HEK293 (cell line): Measurements from ENCODE around the gene CPNE5.

Experiments used
- GLI2 ChIP-seq: fragments of 450-650 bp; formaldehyde crosslinking; IDR thresholded peaks from 2 replicates; pipeline ENCODE4; 2017; ENCODE audit warnings: missing biosample characterization, missing genetic modification characterization, low read depth, borderline replicate concordance
- GLIS2 ChIP-seq: fragments of 450-650 bp; formaldehyde crosslinking; IDR thresholded peaks from 2 replicates; pipeline ENCODE4 v1.5.1; 2016; ENCODE audit warnings: missing biosample characterization, missing genetic modification characterization
- HOXD13 ChIP-seq: sonication (generic); formaldehyde crosslinking; IDR thresholded peaks from 2 replicates; pipeline ENCODE4 v1.8.0; 2022; ENCODE audit warnings: missing genetic modification reagents, borderline replicate concordance
- MZF1 ChIP-seq: fragments of 450-650 bp; formaldehyde crosslinking; IDR thresholded peaks from 2 replicates; pipeline ENCODE4 v1.5.1; 2017; ENCODE audit warnings: missing biosample characterization, missing genetic modification characterization, borderline replicate concordance
- OSR2 ChIP-seq: fragments of 450-650 bp; formaldehyde crosslinking; IDR thresholded peaks from 2 replicates; pipeline ENCODE4 v1.5.1; 2016; ENCODE audit warnings: missing biosample characterization, missing genetic modification characterization
- REPIN1 ChIP-seq: fragments of 450-650 bp; formaldehyde crosslinking; IDR thresholded peaks from 2 replicates; pipeline ENCODE4 v1.5.1; 2017; ENCODE audit warnings: missing biosample characterization, missing genetic modification characterization, low read depth
- SALL2 ChIP-seq: fragments of 450-650 bp; formaldehyde crosslinking; IDR thresholded peaks from 2 replicates; pipeline ENCODE4 v1.5.0; 2017; ENCODE audit warnings: missing biosample characterization, mild to moderate bottlenecking, missing genetic modification characterization, borderline replicate concordance
- TRIM28 ChIP-seq: IDR thresholded peaks from 2 replicates; pipeline ENCODE4 v1.6.1; 2011; ENCODE audit warnings: low read length, control low read depth, borderline replicate concordance
- ZBTB48 ChIP-seq: fragments of 450-650 bp; formaldehyde crosslinking; IDR thresholded peaks from 2 replicates; pipeline ENCODE4 v1.5.1; 2016; ENCODE audit warnings: missing biosample characterization, missing genetic modification characterization
- ZBTB8A ChIP-seq: fragments of 450-650 bp; formaldehyde crosslinking; IDR thresholded peaks from 2 replicates; pipeline ENCODE4 v1.5.1; 2016; ENCODE audit warnings: missing biosample characterization, missing genetic modification characterization
- ZEB2 ChIP-seq: fragments of 450-650 bp; formaldehyde crosslinking; IDR thresholded peaks from 2 replicates; pipeline ENCODE4 v1.5.1; 2016; ENCODE audit warnings: missing biosample characterization, missing genetic modification characterization
- ZFHX2 ChIP-seq: fragments of 450-650 bp; formaldehyde crosslinking; conservative IDR thresholded peaks from 2 replicates; pipeline ENCODE4 v1.5.1; 2016; ENCODE audit warnings: missing biosample characterization, missing genetic modification characterization
- ZFP3 ChIP-seq: fragments of 450-650 bp; formaldehyde crosslinking; IDR thresholded peaks from 2 replicates; pipeline ENCODE4 v1.5.1; 2016; ENCODE audit warnings: low read depth, missing biosample characterization, missing genetic modification characterization
- ZNF140 ChIP-seq: fragments of 450-650 bp; formaldehyde crosslinking; IDR thresholded peaks from 2 replicates; pipeline ENCODE4 v1.5.1; 2016; ENCODE audit warnings: missing biosample characterization, missing genetic modification characterization
- ZNF16 ChIP-seq: fragments of 450-650 bp; formaldehyde crosslinking; IDR thresholded peaks from 2 replicates; pipeline ENCODE4 v1.5.1; 2016; ENCODE audit warnings: low read depth, missing biosample characterization, missing genetic modification characterization
- ZNF23 ChIP-seq: fragments of 450-650 bp; formaldehyde crosslinking; IDR thresholded peaks from 2 replicates; pipeline ENCODE4 v1.5.1; 2016; ENCODE audit warnings: missing biosample characterization, missing genetic modification characterization, borderline replicate concordance
- ZNF292 ChIP-seq: fragments of 450-650 bp; formaldehyde crosslinking; IDR thresholded peaks from 2 replicates; pipeline ENCODE4 v1.5.1; 2016; ENCODE audit warnings: low read depth, missing biosample characterization, missing genetic modification characterization, borderline replicate concordance
- ZNF302 ChIP-seq: fragments of 450-650 bp; formaldehyde crosslinking; IDR thresholded peaks from 2 replicates; pipeline ENCODE4 v1.5.1; 2016; ENCODE audit warnings: missing biosample characterization, missing genetic modification characterization, low read depth
- ZNF311 ChIP-seq: fragments of 450-650 bp; formaldehyde crosslinking; IDR thresholded peaks from 2 replicates; pipeline ENCODE4 v1.5.1; 2017; ENCODE audit warnings: missing biosample characterization, missing genetic modification characterization, borderline replicate concordance
- ZNF350 ChIP-seq: fragments of 450-650 bp; formaldehyde crosslinking; IDR thresholded peaks from 2 replicates; pipeline ENCODE4 v1.5.0; 2017; ENCODE audit warnings: missing biosample characterization, mild to moderate bottlenecking, missing genetic modification characterization
- ZNF404 ChIP-seq: fragments of 450-650 bp; formaldehyde crosslinking; IDR thresholded peaks from 2 replicates; pipeline ENCODE4 v1.5.1; 2017; ENCODE audit warnings: missing biosample characterization, missing genetic modification characterization
- ZNF449 ChIP-seq: fragments of 450-650 bp; formaldehyde crosslinking; IDR thresholded peaks from 2 replicates; pipeline ENCODE4 v1.5.1; 2017; ENCODE audit warnings: missing biosample characterization, mild to moderate bottlenecking, missing genetic modification characterization, moderate library complexity
- ZNF473 ChIP-seq: fragments of 450-650 bp; formaldehyde crosslinking; IDR thresholded peaks from 2 replicates; pipeline ENCODE4 v1.5.1; 2017; ENCODE audit warnings: missing biosample characterization, missing genetic modification characterization
- ZNF514 ChIP-seq: fragments of 450-650 bp; formaldehyde crosslinking; IDR thresholded peaks from 2 replicates; pipeline ENCODE4 v1.5.1; 2016; ENCODE audit warnings: missing biosample characterization, missing genetic modification characterization
- ZNF549 ChIP-seq: fragments of 450-650 bp; IDR thresholded peaks from 2 replicates; pipeline ENCODE4 v1.5.1; 2018; ENCODE audit warnings: missing biosample characterization, missing genetic modification characterization, mild to moderate bottlenecking, inconsistent platforms, moderate library complexity
- ZNF560 ChIP-seq: fragments of 450-650 bp; formaldehyde crosslinking; IDR thresholded peaks from 2 replicates; pipeline ENCODE4 v1.5.1; 2017; ENCODE audit warnings: missing biosample characterization, missing genetic modification characterization, borderline replicate concordance
- ZNF561 ChIP-seq: fragments of 450-650 bp; IDR thresholded peaks from 2 replicates; pipeline ENCODE4 v1.5.1; 2018; ENCODE audit warnings: missing biosample characterization, missing genetic modification characterization, borderline replicate concordance
- ZNF596 ChIP-seq: fragments of 450-650 bp; IDR thresholded peaks from 2 replicates; pipeline ENCODE4 v1.5.0; 2018; ENCODE audit warnings: missing biosample characterization, mild to moderate bottlenecking, missing genetic modification characterization, moderate library complexity
- ZNF610 ChIP-seq: fragments of 450-650 bp; formaldehyde crosslinking; IDR thresholded peaks from 2 replicates; pipeline ENCODE4 v1.5.1; 2016; ENCODE audit warnings: missing biosample characterization, missing genetic modification characterization, borderline replicate concordance
- ZNF621 ChIP-seq: fragments of 450-650 bp; formaldehyde crosslinking; IDR thresholded peaks from 2 replicates; pipeline ENCODE4 v1.5.1; 2017; ENCODE audit warnings: missing biosample characterization, missing genetic modification characterization
- ZNF654 ChIP-seq: fragments of 450-650 bp; formaldehyde crosslinking; IDR thresholded peaks from 2 replicates; pipeline ENCODE4 v1.5.1; 2016; ENCODE audit warnings: low read depth, missing biosample characterization, missing genetic modification characterization
- ZNF677 ChIP-seq: fragments of 450-650 bp; IDR thresholded peaks from 2 replicates; pipeline ENCODE4 v1.5.0; 2018; ENCODE audit warnings: missing biosample characterization, mild to moderate bottlenecking, missing genetic modification characterization, moderate library complexity
- ZNF704 ChIP-seq: fragments of 450-650 bp; formaldehyde crosslinking; IDR thresholded peaks from 2 replicates; pipeline ENCODE4 v1.5.1; 2016; ENCODE audit warnings: missing biosample characterization, missing genetic modification characterization
- ZSCAN16 ChIP-seq: fragments of 450-650 bp; formaldehyde crosslinking; IDR thresholded peaks from 2 replicates; pipeline ENCODE4 v1.5.1; 2016; ENCODE audit warnings: missing biosample characterization, missing genetic modification characterization
- TF ChIP-seq, protein P1 (sequence below): fragments of 450-650 bp; formaldehyde crosslinking; IDR thresholded peaks from 2 replicates; pipeline ENCODE4 v1.5.1; 2016; ENCODE audit warnings: missing biosample characterization, missing genetic modification characterization
- TF ChIP-seq, protein P2 (sequence below): fragments of 450-650 bp; formaldehyde crosslinking; IDR thresholded peaks from 2 replicates; pipeline ENCODE4 v1.5.1; 2016; ENCODE audit warnings: missing biosample characterization, missing genetic modification characterization

The CPNE5 gene

GRCh38 chr6:36874443-36875249, 35.4 kb upstream of the CPNE5 start, which contains the start of gene PPIL1 (continued):
- TF ChIP-seq ZNF654 (no peak), ZNF549 (tag by site-specific recombination) (0 out of 2 replicates have a peak, but pooled peaks have one; percentile 18), ZNF704 (no peak; the same call in 1 of the 2 replicates), GLI2 (tag by site-specific recombination) (no peak), ZNF16 (tag by site-specific recombination) (no peak), ZNF621 (tag by site-specific recombination) (no peak), ZSCAN16 (peak; percentile 68; the same call in 1 of the 2 replicates), ZNF302 (tag by site-specific recombination) (no peak), ZNF350 (tag by site-specific recombination) (no peak), ZNF514 (no peak), HOXD13 (CRISPR knock-in tag) (no peak; the same call in 1 of the 2 replicates), ZNF23 (tag by site-specific recombination) (no peak), ZNF140 (tag by site-specific recombination) (no peak), ZBTB8A (peak; percentile 69), ZFP3 (tag by site-specific recombination) (no peak), TRIM28 (peak; percentile 42; the same call in 1 of the 2 replicates), ZNF596 (tag by site-specific recombination) (peak; percentile 62; the same call in 1 of the 2 replicates), ZBTB48 (tag by site-specific recombination) (peak; percentile 85), ZEB2 (tag by site-specific recombination) (peak; percentile 90), ZNF292 (tag by site-specific recombination) (no peak), ZFHX2 (tag by site-specific recombination) (no peak), ZNF560 (tag by site-specific recombination) (no peak), ZNF404 (tag by site-specific recombination) (no peak), MZF1 (tag by site-specific recombination) (peak; percentile 59; the same call in 1 of the 2 replicates), ZNF610 (tag by site-specific recombination) (peak; percentile 86), GLIS2 (peak; percentile 95), ZNF311 (tag by site-specific recombination) (no peak), ZNF677 (tag by site-specific recombination) (0 out of 2 replicates have a peak, but pooled peaks have one; percentile 14), ZNF561 (tag by site-specific recombination) (peak; percentile 90), ZNF449 (0 out of 2 replicates have a peak, but pooled peaks have one; percentile 33), OSR2 (no peak; the same call in 1 of the 2 replicates), ZNF473 (tag by site-specific recombination) (no peak), REPIN1 (tag by site-specific recombination) (no peak; the same call in 1 of the 2 replicates), SALL2 (tag by site-specific recombination) (no peak)
- TF ChIP-seq, protein P1, sequence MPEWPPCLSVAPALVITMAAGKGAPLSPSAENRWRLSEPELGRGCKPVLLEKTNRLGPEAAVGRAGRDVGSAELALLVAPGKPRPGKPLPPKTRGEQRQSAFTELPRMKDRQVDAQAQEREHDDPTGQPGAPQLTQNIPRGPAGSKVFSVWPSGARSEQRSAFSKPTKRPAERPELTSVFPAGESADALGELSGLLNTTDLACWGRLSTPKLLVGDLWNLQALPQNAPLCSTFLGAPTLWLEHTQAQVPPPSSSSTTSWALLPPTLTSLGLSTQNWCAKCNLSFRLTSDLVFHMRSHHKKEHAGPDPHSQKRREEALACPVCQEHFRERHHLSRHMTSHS = no peak
- TF ChIP-seq, protein P2, sequence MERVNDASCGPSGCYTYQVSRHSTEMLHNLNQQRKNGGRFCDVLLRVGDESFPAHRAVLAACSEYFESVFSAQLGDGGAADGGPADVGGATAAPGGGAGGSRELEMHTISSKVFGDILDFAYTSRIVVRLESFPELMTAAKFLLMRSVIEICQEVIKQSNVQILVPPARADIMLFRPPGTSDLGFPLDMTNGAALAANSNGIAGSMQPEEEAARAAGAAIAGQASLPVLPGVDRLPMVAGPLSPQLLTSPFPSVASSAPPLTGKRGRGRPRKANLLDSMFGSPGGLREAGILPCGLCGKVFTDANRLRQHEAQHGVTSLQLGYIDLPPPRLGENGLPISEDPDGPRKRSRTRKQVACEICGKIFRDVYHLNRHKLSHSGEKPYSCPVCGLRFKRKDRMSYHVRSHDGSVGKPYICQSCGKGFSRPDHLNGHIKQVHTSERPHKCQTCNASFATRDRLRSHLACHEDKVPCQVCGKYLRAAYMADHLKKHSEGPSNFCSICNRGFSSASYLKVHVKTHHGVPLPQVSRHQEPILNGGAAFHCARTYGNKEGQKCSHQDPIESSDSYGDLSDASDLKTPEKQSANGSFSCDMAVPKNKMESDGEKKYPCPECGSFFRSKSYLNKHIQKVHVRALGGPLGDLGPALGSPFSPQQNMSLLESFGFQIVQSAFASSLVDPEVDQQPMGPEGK (tag by site-specific recombination) = peak; percentile 94
